Stimulated activated CD8-positive, alpha-beta memory T cell treated with anti-CD3 and anti-CD28 coated beads, Interleukin-12 subunit alpha, Interleukin-12 subunit beta, amount 100 ng/mL, for 24 hours (primary cell): ENCODE data around the gene GPRIN2.

ENCODE experiments used
- DNase-seq: peaks from one replicate; pipeline ENCODE4 v3.0.0-alpha.2; 2020; ENCODE audit errors: extremely low read depth

GPRIN2 gene

DNA sequence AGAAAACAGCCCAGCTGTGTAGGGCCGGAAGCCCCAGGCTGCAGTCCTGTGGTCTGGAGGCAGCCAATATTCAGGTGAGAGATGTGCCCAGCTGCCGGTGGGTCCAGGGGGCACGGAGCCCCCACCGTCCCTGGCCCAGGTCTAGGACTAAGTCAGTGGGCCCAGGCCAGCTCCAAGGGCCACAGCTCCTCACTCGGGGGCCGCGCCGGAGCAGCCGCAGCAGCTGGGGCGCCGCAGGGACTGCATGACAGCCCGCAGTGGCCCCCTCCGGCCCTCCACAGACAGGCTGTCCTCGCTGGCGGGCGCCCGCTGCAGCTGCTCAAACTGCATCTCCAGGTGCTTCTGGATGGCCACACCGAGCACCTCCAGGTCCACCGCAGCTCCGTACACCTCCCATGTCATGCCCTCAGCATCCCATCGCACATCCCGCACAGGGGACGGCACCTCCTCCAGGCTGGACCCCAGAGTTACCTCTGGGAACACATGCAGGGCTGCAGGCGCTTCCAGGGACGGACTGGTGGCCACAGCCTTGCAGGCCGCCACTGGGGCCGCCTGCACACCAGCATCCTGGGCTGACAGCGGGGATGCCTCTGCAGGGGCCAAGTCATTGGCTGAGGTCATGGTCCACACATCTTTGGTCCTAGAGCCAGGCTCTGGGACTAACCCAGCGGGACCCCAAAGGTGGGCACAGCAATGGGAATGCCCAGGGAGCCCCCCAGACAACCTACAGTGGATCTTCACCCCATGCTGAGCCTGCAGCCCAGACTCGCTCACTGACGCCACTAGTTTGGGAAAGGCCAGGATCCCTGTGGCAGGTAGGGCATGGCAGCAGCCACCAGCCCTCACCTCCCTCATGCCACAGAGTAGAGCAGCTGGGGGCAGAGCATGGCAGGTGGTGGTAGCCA is 7.0 kb downstream of the GPRIN2 start:
- no peak for DNase-seq

- DNase-seq: no peak
Measured at GRCh38 chr10:46548498-46549090, 7.9 kb downstream of the GPRIN2 start.

GRCh38 chr10:46547541-46548497 is 8.6 kb downstream of the GPRIN2 start:
- no peak for DNase-seq

DNA sequence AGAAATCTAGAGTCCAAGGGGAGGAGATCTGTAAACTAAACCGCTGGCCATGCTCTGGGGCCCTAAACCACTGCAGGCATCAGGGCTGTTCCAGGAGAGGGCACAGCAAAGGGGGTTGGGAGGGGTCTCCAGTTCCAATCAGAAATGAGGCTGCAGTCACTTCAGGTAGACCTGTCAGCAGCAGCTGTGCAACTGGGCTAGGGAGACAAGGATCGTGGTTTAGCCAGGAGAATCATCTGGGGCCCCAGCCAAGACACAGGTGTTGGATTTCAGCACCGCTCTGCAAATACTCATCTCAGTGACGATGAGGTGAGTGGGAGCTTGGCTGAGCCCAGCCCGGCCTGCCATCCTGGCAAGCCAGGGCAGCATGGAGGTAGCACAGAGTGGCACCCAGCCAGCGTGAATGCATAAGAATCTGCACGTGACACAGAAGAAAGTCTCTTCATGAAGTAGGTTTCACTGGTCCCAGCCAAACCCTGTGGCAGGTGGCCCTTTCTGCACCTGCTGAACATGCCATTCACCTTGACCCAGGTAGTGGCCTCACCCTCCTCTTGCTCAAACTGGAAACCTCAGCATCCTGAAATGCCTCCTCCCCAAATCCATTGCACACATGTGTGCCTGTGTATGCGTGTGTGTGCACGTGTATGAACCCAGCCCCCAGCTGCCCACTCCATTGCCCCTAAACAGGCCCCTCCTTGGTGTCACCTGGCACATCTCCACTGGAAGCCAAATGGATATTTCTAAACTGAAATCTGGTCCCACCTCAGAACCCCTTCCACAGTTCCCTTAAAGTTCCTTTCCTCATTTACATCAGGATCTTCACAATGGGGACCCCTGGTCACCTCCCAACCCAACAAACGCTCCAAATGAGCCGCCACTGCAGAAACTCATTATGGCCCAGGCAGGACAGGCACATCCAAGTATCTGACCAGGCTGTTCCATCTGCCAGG is 9.6 kb downstream of the GPRIN2 start:
- no peak for DNase-seq

GRCh38 chr10:46545861-46546590 is 10.4 kb downstream of the GPRIN2 start:
- no peak for DNase-seq

GRCh38 chr10:46544989-46545791 is 11.3 kb downstream of the GPRIN2 start:
- no peak for DNase-seq

- no peak for DNase-seq
Measured at GRCh38 chr10:46543466-46544377, 12.7 kb downstream of the GPRIN2 start.

- no peak for DNase-seq
Measured at GRCh38 chr10:46542567-46543465, 13.6 kb downstream of the GPRIN2 start.

GRCh38 chr10:46541735-46542566 is 14.5 kb downstream of the GPRIN2 start:
- DNase-seq: no peak

GRCh38 chr10:46541017-46541661 is 15.3 kb downstream of the GPRIN2 start:
- no peak for DNase-seq

DNA sequence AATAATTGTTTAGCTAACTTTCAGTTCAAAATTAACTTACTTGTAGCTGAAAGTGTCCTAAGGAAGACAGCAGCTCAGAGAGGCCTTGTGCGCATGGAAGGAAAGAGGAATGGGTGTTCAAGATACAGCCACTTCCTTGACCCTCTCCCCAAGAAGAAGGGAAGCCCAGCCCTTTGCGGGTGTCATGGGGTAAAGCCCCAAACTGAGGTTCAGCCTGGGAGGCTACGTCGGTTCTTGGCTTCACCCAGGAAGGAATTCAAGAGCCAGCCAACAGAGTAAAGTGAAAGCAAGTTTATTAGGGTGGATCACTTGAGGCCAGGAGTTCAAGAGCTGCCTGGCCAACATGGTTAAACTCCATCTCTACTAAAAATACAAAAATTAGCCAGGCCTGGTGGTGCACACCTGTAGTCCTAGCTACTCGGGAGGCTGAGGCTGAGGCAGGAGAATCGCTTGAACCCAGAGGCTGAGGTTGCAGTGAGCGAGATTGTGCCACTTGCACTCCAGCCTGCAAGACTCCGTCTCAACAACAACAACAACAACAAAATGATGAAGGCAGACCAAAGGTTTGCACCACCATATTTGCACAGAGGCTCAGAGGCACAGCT is 15.9 kb downstream of the GPRIN2 start:
- no peak for DNase-seq

GRCh38 chr10:46539596-46540411 is 16.7 kb downstream of the GPRIN2 start:
- DNase-seq: no peak

GRCh38 chr10:46538717-46539426 is 17.6 kb downstream of the GPRIN2 start:
- DNase-seq: no peak

GRCh38 chr10:46538155-46538554 is 18.3 kb downstream of the GPRIN2 start:
- DNase-seq: no peak
